ENCODE measurements around the gene ANP32B.
A peak's percentile ranks its signal among the peaks of the same experiment; 100 is the strongest.
"Not testable (repeated sequence)": the region's sequence is repeated elsewhere in the genome, so short reads cannot be mapped to it uniquely, and the experiment has no call there.

ANP32B gene

GRCh38 chr9:97962575-97962974 lies 20.6 kb upstream of the ANP32B start:
- no peak for TF ChIP-seq Cebpa-rat (IDR thresholded peaks at IDR 0.05)
- no peaks in the 10 kb centered on the region for H3K27me3 ChIP-seq
- no peak overlapping the region for H3K27ac ChIP-seq
- no peak overlapping the region for H3K4me3 ChIP-seq
- no peak overlapping the region for H3K9ac ChIP-seq
- no peaks in the 10 kb centered on the region for H3K36me3 ChIP-seq
- no peak overlapping the region for H3K4me2 ChIP-seq
- H4K20me1 ChIP-seq, result no peaks in the 10 kb centered on the region
- H3K9me3 ChIP-seq, result no peaks in the 10 kb centered on the region
- no peaks in the 10 kb centered on the region for H3K4me1 ChIP-seq

- Histone ChIP-seq H4K20me1 (no peaks in the 10 kb centered on the region), H3K4me2 (no peak overlapping the region), H3K9me3 (no peaks in the 10 kb centered on the region), H3K27ac (no peak overlapping the region), H3K9ac (no peak overlapping the region), H3K36me3 (no peaks in the 10 kb centered on the region), H3K4me3 (no peak overlapping the region), H3K4me1 (no peaks in the 10 kb centered on the region), H3K27me3 (no peaks in the 10 kb centered on the region)
- no peak for TF ChIP-seq Cebpa-rat (IDR thresholded peaks at IDR 0.05)
Measured at GRCh38 chr9:97963232-97963631, 19.9 kb upstream of the ANP32B start.

- no peaks in the 10 kb centered on the region for H3K27me3 ChIP-seq
- no peak for TF ChIP-seq Cebpa-rat (IDR thresholded peaks at IDR 0.05)
Measured at GRCh38 chr9:97964901-97965300, 18.2 kb upstream of the ANP32B start.

GRCh38 chr9:97966493-97966892 lies 16.6 kb upstream of the ANP32B start:
- H3K27me3 ChIP-seq, result no peaks in the 10 kb centered on the region
- no peak for TF ChIP-seq Cebpa-rat (IDR thresholded peaks at IDR 0.05)
- H3K4me2 ChIP-seq, result no peak overlapping the region
- no peaks in the 10 kb centered on the region for H3K36me3 ChIP-seq
- no peaks in the 10 kb centered on the region for H3K9me3 ChIP-seq
- H3K9ac ChIP-seq, result no peak overlapping the region
- no peaks in the 10 kb centered on the region for H4K20me1 ChIP-seq
- H3K27ac ChIP-seq, result no peak overlapping the region
- peaks cover 19% of the 10 kb centered on the region for H3K4me1 ChIP-seq
- H3K4me3 ChIP-seq, result no peak overlapping the region

More at GRCh38 chr9:97964901-97965300, 18.2 kb upstream of the ANP32B start:
- Histone ChIP-seq H3K4me2 (no peak overlapping the region), H3K36me3 (no peaks in the 10 kb centered on the region), H4K20me1 (no peaks in the 10 kb centered on the region), H3K4me1 (peaks cover 10% of the 10 kb centered on the region), H3K27ac (no peak overlapping the region), H3K9ac (no peak overlapping the region), H3K9me3 (no peaks in the 10 kb centered on the region), H3K4me3 (no peak overlapping the region)

GRCh38 chr9:97969014-97969413 lies 14.1 kb upstream of the ANP32B start:
- H3K4me3 ChIP-seq, result no peak overlapping the region
- peak overlapping the region; percentile 36; the same call in 1 of the 2 replicates for H3K4me2 ChIP-seq
- H3K36me3 ChIP-seq, result no peaks in the 10 kb centered on the region
- no peak overlapping the region for H3K9ac ChIP-seq
- no peaks in the 10 kb centered on the region for H4K20me1 ChIP-seq
- peaks cover 24% of the 10 kb centered on the region for H3K4me1 ChIP-seq
- H3K9me3 ChIP-seq, result no peaks in the 10 kb centered on the region
- TF ChIP-seq Cebpa-rat (IDR thresholded peaks at IDR 0.05), result no peak
- no peaks in the 10 kb centered on the region for H3K27me3 ChIP-seq
- no peak overlapping the region for H3K27ac ChIP-seq

GRCh38 chr9:97970165-97970564 lies 13.0 kb upstream of the ANP32B start:
- TF ChIP-seq Cebpa-rat (IDR thresholded peaks at IDR 0.05), result no peak
- Histone ChIP-seq H3K36me3 (no peaks in the 10 kb centered on the region), H3K4me3 (no peak overlapping the region), H3K27me3 (no peaks in the 10 kb centered on the region), H3K9ac (no peak overlapping the region), H3K4me1 (peaks cover 24% of the 10 kb centered on the region), H3K9me3 (peaks cover 4% of the 10 kb centered on the region; the same call in 1 of the 2 replicates), H3K4me2 (peak overlapping the region; percentile 36), H4K20me1 (no peaks in the 10 kb centered on the region), H3K27ac (no peak overlapping the region)

GRCh38 chr9:97972753-97973152 lies 10.4 kb upstream of the ANP32B start:
- TF ChIP-seq Cebpa-rat (IDR thresholded peaks at IDR 0.05), result no peak
- Histone ChIP-seq H3K9ac (no peak overlapping the region), H3K36me3 (no peaks in the 10 kb centered on the region), H3K27me3 (no peaks in the 10 kb centered on the region), H3K9me3 (peaks cover 4% of the 10 kb centered on the region; the same call in 1 of the 2 replicates), H4K20me1 (no peaks in the 10 kb centered on the region), H3K4me1 (peaks cover 24% of the 10 kb centered on the region), H3K4me2 (no peak overlapping the region), H3K4me3 (no peak overlapping the region), H3K27ac (no peak overlapping the region)

- H3K9me3 ChIP-seq, result peaks cover 4% of the 10 kb centered on the region; the same call in 1 of the 2 replicates
- no peaks in the 10 kb centered on the region for H4K20me1 ChIP-seq
- no peak overlapping the region for H3K27ac ChIP-seq
- no peak overlapping the region for H3K9ac ChIP-seq
- no peaks in the 10 kb centered on the region for H3K27me3 ChIP-seq
- H3K4me2 ChIP-seq, result no peak overlapping the region
- no peak overlapping the region for H3K4me3 ChIP-seq
- no peaks in the 10 kb centered on the region for H3K36me3 ChIP-seq
- H3K4me1 ChIP-seq, result peaks cover 15% of the 10 kb centered on the region
- no peak for TF ChIP-seq Cebpa-rat (IDR thresholded peaks at IDR 0.05)
Measured at GRCh38 chr9:97975376-97975775, 7.8 kb upstream of the ANP32B start.

GRCh38 chr9:97976633-97977032 lies 6.5 kb upstream of the ANP32B start:
- H3K4me2 ChIP-seq, H3K9ac ChIP-seq, H3K4me3 ChIP-seq, H3K9me3 ChIP-seq, H4K20me1 ChIP-seq, H3K36me3 ChIP-seq, H3K27ac ChIP-seq, H3K27me3 ChIP-seq: not testable (repeated sequence)
- peaks cover 16% of the 10 kb centered on the region for H3K4me1 ChIP-seq

GRCh38 chr9:97978371-97979130 lies 4.6 kb upstream of the ANP32B start:
- Histone ChIP-seq H3K27me3 (no peaks in the 10 kb centered on the region), H3K36me3 (no peaks in the 10 kb centered on the region), H3K4me1 (peaks cover 19% of the 10 kb centered on the region), H3K27ac (no peak overlapping the region), H3K9ac (no peak overlapping the region), H3K4me2 (no peak overlapping the region), H3K4me3 (no peak overlapping the region), H4K20me1 (no peaks in the 10 kb centered on the region), H3K9me3 (peaks cover 4% of the 10 kb centered on the region; the same call in 1 of the 2 replicates)
- no peak for TF ChIP-seq Cebpa-rat (IDR thresholded peaks at IDR 0.05)

Data from BLaER1 (cell line).